Stimulated activated CD8-positive, alpha-beta memory T cell treated with anti-CD3 and anti-CD28 coated beads, Interleukin-2, amount 100 ng/mL, for 48 hours (primary cell): ENCODE measurements around the gene CTIF.

ENCODE experiments used
- DNase-seq, 2 donors: peaks; one replicate each; pipeline ENCODE4 v3.0.0-alpha.2; 2020; ENCODE audit warnings: low read depth in 2 of 2

CTIF gene

GRCh38 chr18:48753691-48754090, 214.9 kb downstream of the CTIF start:
- no peak for DNase-seq

DNA sequence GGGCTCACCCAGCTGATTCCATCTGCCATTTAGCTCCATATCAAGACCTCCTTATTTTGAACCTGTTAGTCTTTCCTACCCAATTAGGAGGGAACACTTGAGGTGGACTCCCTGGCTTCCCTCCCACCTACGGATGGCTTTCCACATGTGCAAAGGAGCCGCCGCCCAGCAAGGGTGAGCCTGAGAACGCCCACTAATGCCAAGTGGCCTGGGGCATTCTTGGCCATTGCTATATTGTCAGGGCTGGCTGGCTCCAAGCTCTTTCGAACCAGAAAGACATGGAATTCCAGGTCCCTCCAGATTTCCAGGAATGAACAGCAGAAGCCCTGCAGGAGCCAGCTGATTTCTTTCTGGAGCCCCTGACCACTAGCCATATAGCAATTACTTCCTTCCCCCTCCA, 215.7 kb downstream of the CTIF start:
- DNase-seq = no peak

GRCh38 chr18:48754993-48755473, 216.2 kb downstream of the CTIF start:
- no peak for DNase-seq

GRCh38 chr18:48756511-48757226, 217.8 kb downstream of the CTIF start:
- DNase-seq = no peak

DNA sequence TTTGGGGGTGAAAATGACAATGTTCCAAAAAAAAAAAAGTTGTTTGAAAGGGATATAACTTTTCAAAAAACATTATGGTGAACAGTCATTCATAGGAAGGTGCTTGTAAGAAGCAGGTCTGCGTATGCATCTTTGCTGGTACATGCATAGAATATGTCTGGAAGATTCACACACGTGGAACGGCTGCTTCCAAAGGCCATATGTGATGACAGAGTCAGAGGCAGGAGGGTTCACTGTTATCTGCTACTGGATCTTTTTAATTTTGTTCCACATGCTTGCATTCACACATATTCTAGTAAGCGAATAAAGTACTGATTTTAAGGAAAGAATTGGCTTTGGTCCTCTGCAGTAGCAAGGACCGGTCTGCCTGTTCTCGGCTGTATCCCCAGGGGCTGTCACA, 218.5 kb downstream of the CTIF start:
- no peak for DNase-seq

DNA sequence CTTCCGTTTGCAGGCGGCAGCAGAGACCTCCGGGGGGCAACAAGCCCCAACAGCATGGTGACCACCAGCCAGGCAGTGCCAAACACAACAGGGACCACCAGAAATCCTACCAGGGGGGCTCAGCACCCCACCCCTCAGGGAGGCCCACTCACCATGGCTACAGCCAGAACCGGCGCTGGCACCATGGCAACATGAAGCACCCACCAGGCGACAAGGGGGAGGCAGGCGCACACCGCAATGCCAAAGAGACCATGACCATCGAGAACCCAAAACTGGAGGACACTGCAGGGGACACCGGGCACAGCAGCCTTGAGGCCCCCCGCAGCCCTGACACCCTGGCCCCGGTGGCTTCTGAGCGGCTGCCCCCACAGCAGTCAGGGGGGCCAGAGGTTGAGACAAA, 219.1 kb downstream of the CTIF start:
- no peak for DNase-seq

DNA sequence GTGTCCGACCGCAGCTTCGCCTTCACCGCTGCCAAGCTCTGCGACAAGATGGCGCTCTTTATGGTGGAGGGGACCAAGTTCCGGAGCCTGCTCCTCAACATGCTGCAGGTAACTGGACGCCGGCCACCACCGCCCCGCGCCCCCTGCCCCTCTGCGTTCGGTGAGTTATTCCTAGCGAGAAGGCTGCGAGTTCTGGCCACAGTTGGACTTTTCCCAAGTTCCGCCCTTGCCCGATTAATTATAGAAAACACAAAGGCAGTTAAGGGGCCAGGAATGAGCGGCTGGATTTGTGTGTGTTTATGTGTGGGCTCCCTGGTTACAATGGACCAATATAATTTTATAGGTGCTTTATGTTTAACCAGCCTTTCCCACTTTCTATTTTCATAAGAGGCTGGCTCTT, 222.8 kb downstream of the CTIF start:
- no peak for DNase-seq

GRCh38 chr18:48762022-48762421, 223.2 kb downstream of the CTIF start:
- DNase-seq = no peak

GRCh38 chr18:48762836-48763718, 224.2 kb downstream of the CTIF start:
- no peak for DNase-seq

DNA sequence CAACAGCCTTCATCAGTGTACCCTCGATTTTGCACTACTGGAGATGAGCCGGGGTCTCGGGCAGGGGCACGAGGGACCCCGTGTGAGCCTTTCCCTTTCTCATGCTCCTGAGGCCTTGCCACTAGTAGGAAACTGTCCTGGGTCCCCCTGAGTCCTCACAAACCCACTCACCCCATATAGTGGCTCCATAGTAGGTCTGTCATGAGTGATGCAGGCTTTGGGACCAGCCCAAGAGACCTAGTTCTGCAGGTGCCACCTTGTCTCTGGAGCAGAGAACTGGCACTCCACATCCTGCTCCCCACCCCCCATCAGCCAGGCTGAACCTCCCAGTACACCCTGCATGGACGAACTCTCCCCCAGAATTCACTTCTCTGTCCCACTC, 224.9 kb downstream of the CTIF start:
- no peak for DNase-seq

DNA sequence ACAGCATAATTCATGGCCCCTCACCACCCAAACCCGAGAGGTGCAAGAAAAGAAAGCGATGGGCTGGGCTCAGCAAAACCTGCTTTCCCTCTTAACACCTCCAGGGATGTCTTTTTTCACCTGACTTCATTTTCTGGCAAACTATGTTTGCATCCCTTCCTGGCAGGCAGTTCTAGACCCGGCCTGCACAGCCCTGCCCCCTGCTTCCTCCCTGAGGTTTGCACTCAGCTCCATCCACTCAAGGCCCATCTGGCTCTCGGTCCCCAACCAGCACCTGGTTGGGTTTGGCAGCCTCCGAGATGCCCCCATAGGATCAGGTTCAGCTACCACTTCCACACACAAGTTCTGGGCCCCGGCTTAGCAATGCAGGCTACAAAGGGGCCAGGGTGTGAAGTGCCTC, 226.2 kb downstream of the CTIF start:
- DNase-seq = no peak

GRCh38 chr18:48766026-48766425, 227.2 kb downstream of the CTIF start:
- DNase-seq = no peak

DNA sequence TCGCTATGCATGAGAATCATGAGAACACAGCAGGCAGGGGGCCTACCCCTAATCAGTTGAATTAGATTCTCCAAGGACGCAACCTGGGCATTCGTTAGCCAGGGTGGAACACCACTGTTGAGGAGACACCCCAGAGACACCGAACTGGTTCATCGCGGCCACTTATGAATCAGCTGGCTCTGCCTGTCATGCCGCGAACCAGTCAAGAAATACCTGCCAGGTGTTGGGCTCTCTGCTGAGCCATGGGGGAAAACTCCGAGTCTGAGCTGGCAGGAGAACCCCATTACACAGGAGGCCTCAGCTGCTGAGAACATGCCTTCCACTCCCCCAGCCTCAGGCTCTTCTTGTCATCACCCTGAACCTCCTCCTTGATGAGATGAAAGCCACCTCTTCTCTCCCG, 227.7 kb downstream of the CTIF start:
- DNase-seq = no peak

DNA sequence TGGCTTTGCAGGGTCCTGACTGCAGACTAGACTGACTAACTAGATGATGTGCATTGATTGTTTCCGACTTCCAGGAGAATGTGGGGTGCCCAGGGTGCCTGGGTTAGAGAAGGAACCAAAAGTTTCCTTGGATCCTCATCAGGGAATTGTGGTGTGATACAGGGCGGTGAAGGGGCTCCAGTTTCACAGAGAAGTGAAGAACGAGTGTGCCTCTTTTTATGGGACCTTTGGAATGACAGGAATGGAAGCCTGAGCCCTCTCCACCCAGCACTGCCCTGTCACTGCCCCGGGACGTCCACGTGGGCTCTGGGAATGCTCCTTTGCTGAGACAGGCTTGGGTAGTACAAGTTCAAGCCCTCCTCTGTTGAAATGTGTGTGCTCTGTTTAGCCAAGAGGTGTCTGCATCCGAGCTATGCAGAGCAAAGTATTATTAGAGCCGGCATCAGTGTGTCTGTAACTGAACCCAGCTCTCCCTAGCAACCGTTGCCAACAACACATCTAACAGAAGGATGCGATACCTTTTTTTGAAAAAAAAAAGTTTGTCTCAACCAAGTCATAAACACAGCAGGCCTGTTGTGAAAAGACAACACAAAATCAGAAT, 228.4 kb downstream of the CTIF start:
- no peak for DNase-seq

- no peak for DNase-seq
Observed at GRCh38 chr18:48769006-48769636, 230.3 kb downstream of the CTIF start.

DNA sequence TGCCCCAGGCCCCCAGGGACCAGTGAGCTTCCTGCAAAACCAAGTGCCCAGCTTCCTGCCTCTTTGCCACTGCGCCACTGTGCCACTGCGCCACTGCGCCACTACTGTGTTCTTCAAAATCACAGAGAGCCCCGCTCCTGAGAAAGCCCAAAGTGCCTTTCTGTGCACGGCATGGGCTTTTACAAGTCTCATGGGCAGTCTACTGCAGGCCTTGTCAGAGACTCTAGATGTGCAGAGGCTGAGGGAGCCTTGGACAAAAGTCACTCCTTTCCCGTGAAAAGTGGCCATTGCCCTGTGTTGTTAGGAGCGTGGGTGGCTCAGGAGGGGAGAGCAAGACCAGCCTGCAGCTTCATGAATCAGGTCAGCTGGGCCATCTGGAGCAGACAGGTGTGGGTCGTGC, 231.4 kb downstream of the CTIF start:
- DNase-seq = no peak

GRCh38 chr18:48771641-48772375, 233.0 kb downstream of the CTIF start:
- no peak for DNase-seq

- DNase-seq = no peak
Observed at GRCh38 chr18:48772457-48772856, 233.6 kb downstream of the CTIF start.

DNA sequence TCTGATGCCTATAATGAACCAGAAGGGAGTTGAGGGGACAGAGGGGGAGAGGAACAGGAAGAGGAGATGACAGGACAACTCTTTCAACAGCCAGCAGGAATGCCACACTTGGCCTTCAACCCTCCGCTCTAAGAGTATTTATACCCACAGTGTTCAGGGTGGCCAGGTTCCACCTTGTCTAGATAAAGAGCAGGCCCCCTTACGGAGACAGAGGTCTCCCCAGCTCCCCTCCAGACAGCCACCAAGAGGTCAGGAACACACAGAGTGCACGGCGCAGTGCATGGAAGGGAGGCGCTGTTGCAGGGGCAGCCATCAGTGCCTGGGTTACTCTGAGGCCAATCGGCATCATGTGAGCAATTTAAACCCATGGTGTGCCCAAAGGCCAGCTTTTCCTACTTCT, 235.0 kb downstream of the CTIF start:
- no peak for DNase-seq

- no peak for DNase-seq
Observed at GRCh38 chr18:48774941-48775340, 236.1 kb downstream of the CTIF start.

- DNase-seq = no peak
Observed at GRCh38 chr18:48775372-48776155, 236.7 kb downstream of the CTIF start.
